GM10266 (cell line): ENCODE measurements around the gene A2M.

ENCODE experiments used
- DNase-seq: peaks from one replicate; pipeline ENCODE4 v3.0.0; 2012; ENCODE audit errors: extremely low spot score
- CTCF ChIP-seq: IDR thresholded peaks from 2 replicates; pipeline ENCODE4 v1.5.1; 2012; ENCODE audit warnings: mild to moderate bottlenecking, low read depth; ENCODE audit not compliant: control insufficient read depth, insufficient read depth; ENCODE audit errors: missing control alignments

Gene A2M

GRCh38 chr12:9064201-9064814, 51.4 kb downstream of the A2M start:
- peak; percentile 75 for DNase-seq
- TF ChIP-seq CTCF = peak; percentile 57

DNA sequence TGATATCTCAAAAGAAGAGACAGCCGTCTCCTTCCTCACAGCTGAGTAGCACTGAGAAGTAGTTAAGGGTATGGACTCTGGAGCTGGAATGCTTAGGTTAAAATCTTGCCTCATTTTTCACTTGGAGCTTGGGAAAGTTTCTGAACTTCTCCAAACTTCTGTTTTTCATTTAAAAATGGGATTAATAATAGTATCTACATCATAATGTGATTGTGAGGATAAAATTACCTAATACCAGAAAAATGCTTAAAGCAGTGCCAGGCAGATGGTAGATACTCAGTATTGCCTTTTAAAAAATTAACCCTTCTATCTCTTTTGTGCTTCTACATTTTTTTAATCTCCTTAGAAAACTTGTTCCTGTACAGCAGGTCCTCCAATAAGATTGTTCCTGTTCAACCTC, 63.1 kb downstream of the A2M start:
- DNase-seq = no peak
- no peak for TF ChIP-seq CTCF

DNA sequence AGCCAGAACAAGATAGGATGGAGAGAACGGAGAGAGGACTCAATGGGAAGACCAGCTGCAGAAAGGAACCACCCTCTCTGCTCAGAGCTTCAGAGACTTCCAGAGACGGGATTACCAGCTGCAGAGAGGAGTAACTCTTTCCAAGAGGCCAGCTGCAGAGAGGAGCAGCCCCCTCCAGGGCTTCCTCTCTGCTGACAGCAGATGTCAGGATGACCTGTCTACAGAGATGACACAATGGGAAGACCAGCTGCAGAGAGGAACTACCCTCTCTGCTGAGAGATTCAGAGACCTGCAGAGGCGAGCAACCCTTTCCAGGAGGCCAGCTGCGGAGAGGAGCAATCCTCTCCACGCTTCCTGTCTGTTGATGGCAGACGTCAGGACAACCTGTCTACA, 64.6 kb downstream of the A2M start:
- TF ChIP-seq CTCF = no peak
- no peak for DNase-seq

GRCh38 chr12:9050521-9051157, 65.1 kb downstream of the A2M start:
- DNase-seq = no peak
- no peak for TF ChIP-seq CTCF

DNA sequence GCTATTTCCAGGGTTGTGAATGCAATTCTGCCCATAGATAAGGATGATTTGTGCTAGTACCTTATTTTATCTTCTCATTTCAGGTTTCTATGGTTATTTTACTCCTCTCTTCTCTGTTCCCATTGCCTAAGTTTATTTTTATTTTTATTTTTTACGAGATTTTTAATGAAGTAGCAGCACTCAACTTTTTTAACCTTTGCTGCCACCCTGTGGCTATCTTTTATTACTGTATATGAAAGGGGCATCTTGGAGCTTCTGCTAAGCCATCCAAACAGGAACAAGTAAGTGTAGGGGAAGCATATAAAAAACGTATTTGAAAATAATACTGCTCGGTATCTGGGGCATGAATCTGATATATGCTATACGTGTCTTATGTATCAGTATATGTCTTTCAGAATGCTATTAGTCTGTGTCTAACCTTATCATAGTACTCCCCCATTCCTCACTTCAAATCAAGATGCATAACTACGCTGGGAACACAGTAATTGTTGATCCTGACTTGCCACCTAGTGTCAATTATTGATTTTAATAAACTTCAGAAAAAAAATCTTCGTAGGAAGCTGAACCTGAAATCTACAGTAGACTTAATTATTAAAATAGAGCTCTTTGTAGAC, 66.1 kb downstream of the A2M start:
- TF ChIP-seq CTCF = peak; percentile 52

GRCh38 chr12:9048930-9049329, 66.8 kb downstream of the A2M start:
- TF ChIP-seq CTCF = no peak

More for the DNA sequence above, 66.1 kb downstream of the A2M start:
- no peak for DNase-seq

GRCh38 chr12:9047105-9047504, 68.6 kb downstream of the A2M start:
- DNase-seq = no peak
- no peak for TF ChIP-seq CTCF

More at GRCh38 chr12:9048930-9049329, 66.8 kb downstream of the A2M start:
- no peak for DNase-seq
